ENCODE data around the gene SCAMP4. TPM values are rescaled to one million over a fixed set of nuclear protein-coding genes. Genes with fewer than 3 reads are reported as not detected.

SCAMP4 gene
- total RNA-seq, 1 experiment from 2014 or later = 69.0 TPM

DNA sequence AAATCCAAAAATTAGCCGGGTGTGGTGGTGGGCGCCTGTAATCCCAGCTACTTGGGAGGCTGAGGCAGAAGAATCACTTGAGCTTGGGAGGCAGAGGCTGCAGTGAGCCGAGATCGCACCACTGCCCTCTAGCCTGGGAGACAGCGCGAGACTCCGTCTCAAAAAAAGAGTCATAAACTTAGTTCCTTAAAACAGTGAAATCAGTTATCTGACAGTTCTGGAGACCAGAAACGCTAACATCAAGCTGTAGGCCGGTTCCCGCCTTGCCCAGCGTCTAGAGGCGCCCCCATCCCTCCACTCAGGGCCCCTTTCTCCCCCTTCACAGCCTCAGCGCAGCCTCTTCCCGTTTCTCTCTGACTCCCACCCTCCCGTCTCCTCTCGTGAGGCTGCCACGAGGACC lies 11.9 kb downstream of the SCAMP4 start:
- no peak overlapping the region for H4K5ac ChIP-seq (ENCODE audit: insufficient read length, low read depth, low read length)
- H3K27me3 Mint-ChIP-seq (ENCODE audit: low read depth) = no peaks in the 10 kb centered on the region
- no peak overlapping the region for H3K4me2 ChIP-seq (ENCODE audit: insufficient read depth, insufficient read length, low read length)
- no peaks in the 10 kb centered on the region for H3K9me3 Mint-ChIP-seq
- H2BK12ac ChIP-seq (ENCODE audit: insufficient read length, low read depth, low read length) = no peak overlapping the region
- no peak overlapping the region for H2BK5ac ChIP-seq (ENCODE audit: insufficient read length, low read length)
- peaks cover 8 to 62% (median 50%) of the 10 kb centered on the region in 3 experiments for H3K36me3 Mint-ChIP-seq (ENCODE audit: insufficient read depth in 1 of 3, low read depth in 3 of 3)
- no peak overlapping the region for H2AK5ac ChIP-seq (ENCODE audit: insufficient read length, low read length)
- H3K9me3 ChIP-seq (ENCODE audit: control insufficient read depth, low read depth, low read length) = no peaks in the 10 kb centered on the region
- no peak overlapping the region for H4K91ac ChIP-seq (ENCODE audit: insufficient read length, low read depth, low read length)
- H3K23me2 ChIP-seq (ENCODE audit: insufficient read length, low read depth, low read length, poor library complexity, severe bottlenecking) = no peaks in the 10 kb centered on the region
- no peak overlapping the region for H2BK120ac ChIP-seq (ENCODE audit: low read depth, low read length, poor library complexity, severe bottlenecking)
- H3T11ph ChIP-seq (ENCODE audit: low read length) = no peak overlapping the region
- no peaks in the 10 kb centered on the region for H4K20me1 ChIP-seq (ENCODE audit: control insufficient read depth, insufficient read depth, insufficient read length)
- no peak overlapping the region for H2AFZ ChIP-seq (ENCODE audit: low read length)
- H3K18ac ChIP-seq (ENCODE audit: insufficient read length, low read depth, low read length) = no peak overlapping the region
- no peaks in the 10 kb centered on the region for H3K4me1 Mint-ChIP-seq
- DNase-seq = no peak
- H3K79me2 ChIP-seq (ENCODE audit: insufficient read depth, low read length) = no peaks in the 10 kb centered on the region; the same call in 1 of the 2 replicates
- no peak overlapping the region for H3K23ac ChIP-seq (ENCODE audit: insufficient read length, low read depth, low read length)
- no peak overlapping the region for H3K14ac ChIP-seq (ENCODE audit: insufficient read depth, low read length)
- TF ChIP-seq, protein P1, sequence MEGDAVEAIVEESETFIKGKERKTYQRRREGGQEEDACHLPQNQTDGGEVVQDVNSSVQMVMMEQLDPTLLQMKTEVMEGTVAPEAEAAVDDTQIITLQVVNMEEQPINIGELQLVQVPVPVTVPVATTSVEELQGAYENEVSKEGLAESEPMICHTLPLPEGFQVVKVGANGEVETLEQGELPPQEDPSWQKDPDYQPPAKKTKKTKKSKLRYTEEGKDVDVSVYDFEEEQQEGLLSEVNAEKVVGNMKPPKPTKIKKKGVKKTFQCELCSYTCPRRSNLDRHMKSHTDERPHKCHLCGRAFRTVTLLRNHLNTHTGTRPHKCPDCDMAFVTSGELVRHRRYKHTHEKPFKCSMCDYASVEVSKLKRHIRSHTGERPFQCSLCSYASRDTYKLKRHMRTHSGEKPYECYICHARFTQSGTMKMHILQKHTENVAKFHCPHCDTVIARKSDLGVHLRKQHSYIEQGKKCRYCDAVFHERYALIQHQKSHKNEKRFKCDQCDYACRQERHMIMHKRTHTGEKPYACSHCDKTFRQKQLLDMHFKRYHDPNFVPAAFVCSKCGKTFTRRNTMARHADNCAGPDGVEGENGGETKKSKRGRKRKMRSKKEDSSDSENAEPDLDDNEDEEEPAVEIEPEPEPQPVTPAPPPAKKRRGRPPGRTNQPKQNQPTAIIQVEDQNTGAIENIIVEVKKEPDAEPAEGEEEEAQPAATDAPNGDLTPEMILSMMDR (conservative IDR thresholded peaks at IDR 0.05) = no peak
- WGBS (ENCODE audit: extremely low coverage, insufficient read length, low lambda C conversion rate) = no CpG with 5 or more reads among the region's 17 CpGs
- no peak overlapping the region for H3K4ac ChIP-seq (ENCODE audit: low read depth, low read length)
- no peak overlapping the region for H2BK20ac ChIP-seq (ENCODE audit: low read depth, low read length, poor library complexity, severe bottlenecking)
- no peaks in the 10 kb centered on the region for H3K4me1 ChIP-seq (ENCODE audit: insufficient read depth, low read length)
- H3K79me1 ChIP-seq (ENCODE audit: insufficient read depth, low read depth, low read length, poor library complexity, severe bottlenecking) = no peaks in the 10 kb centered on the region
- peak overlapping the region; percentile 24 to 93 (median 83); a peak in 4 of 7 replicates for H3K27ac Mint-ChIP-seq
- no peak overlapping the region for H3K9ac ChIP-seq (ENCODE audit: extremely low read depth, insufficient read length, low read length)
- H4K8ac ChIP-seq (replicated peaks; ENCODE audit: insufficient read length, low read depth, low read length) = no peak overlapping the region
- H3K56ac ChIP-seq (ENCODE audit: insufficient read length, low read depth, low read length) = no peak overlapping the region
- no peak overlapping the region for H3K4me3 Mint-ChIP-seq
- H3K27me3 ChIP-seq (ENCODE audit: insufficient read depth, low read length) = no peaks in the 10 kb centered on the region
- H3K27ac ChIP-seq (ENCODE audit: insufficient read length, low read depth, low read length) = no peak overlapping the region
- no peak overlapping the region for H2BK15ac ChIP-seq (ENCODE audit: low read depth, low read length)

All from H9 (cell line).